T-helper 1 cell treated with Interleukin-12 subunit alpha and Interleukin-12 subunit beta and Interleukin-4 antibody, amounts not matched to agents 30 μg/mL and 1 μg/mL, for 36 hours (primary cell): ENCODE measurements around the gene MRPL23.

Source experiments
- H3K27ac Mint-ChIP-seq: one replicate; pipeline ENCODE4 v1.8.0; 2021; ENCODE audit warnings: mild to moderate bottlenecking, mixed read lengths
- H3K27me3 Mint-ChIP-seq: one replicate; pipeline ENCODE4 v1.8.0; 2021; ENCODE audit warnings: low read depth, mixed read lengths
- H3K36me3 Mint-ChIP-seq: one replicate; pipeline ENCODE4 v1.8.0; 2021; ENCODE audit warnings: low read depth, mixed read lengths
- H3K4me1 Mint-ChIP-seq: one replicate; pipeline ENCODE4 v1.8.0; 2021; ENCODE audit warnings: low read depth, mixed read lengths
- H3K4me3 Mint-ChIP-seq: one replicate; pipeline ENCODE4 v1.8.0; 2021; ENCODE audit warnings: mild to moderate bottlenecking, moderate library complexity, mixed read lengths
- H3K9me3 Mint-ChIP-seq: one replicate; pipeline ENCODE4 v1.8.0; 2021; ENCODE audit warnings: mixed read lengths

The MRPL23 gene

GRCh38 chr11:1927026-1927847 is 19.9 kb upstream of the MRPL23 start:
- Mint-ChIP-seq H3K9me3 (no peaks in the 10 kb centered on the region), H3K4me3 (no peak overlapping the region), H3K27me3 (peaks cover 4% of the 10 kb centered on the region), H3K27ac (no peak overlapping the region), H3K4me1 (peaks cover 1% of the 10 kb centered on the region), H3K36me3 (no peaks in the 10 kb centered on the region)

- Mint-ChIP-seq H3K9me3 (no peaks in the 10 kb centered on the region), H3K4me1 (no peaks in the 10 kb centered on the region), H3K4me3 (no peak overlapping the region), H3K36me3 (no peaks in the 10 kb centered on the region), H3K27ac (no peak overlapping the region), H3K27me3 (peaks cover 4% of the 10 kb centered on the region)
Observed at GRCh38 chr11:1927848-1928469, 19.2 kb upstream of the MRPL23 start.

GRCh38 chr11:1928470-1928890 is 18.7 kb upstream of the MRPL23 start:
- Mint-ChIP-seq H3K4me1 (no peaks in the 10 kb centered on the region), H3K27ac (no peak overlapping the region), H3K27me3 (peaks cover 4% of the 10 kb centered on the region), H3K36me3 (no peaks in the 10 kb centered on the region), H3K9me3 (no peaks in the 10 kb centered on the region), H3K4me3 (no peak overlapping the region)

GRCh38 chr11:1928891-1929541 is 18.1 kb upstream of the MRPL23 start:
- H3K36me3 Mint-ChIP-seq, result no peaks in the 10 kb centered on the region
- no peak overlapping the region for H3K4me3 Mint-ChIP-seq
- peaks cover 4% of the 10 kb centered on the region for H3K27me3 Mint-ChIP-seq
- H3K9me3 Mint-ChIP-seq, result no peaks in the 10 kb centered on the region
- H3K27ac Mint-ChIP-seq, result no peak overlapping the region
- no peaks in the 10 kb centered on the region for H3K4me1 Mint-ChIP-seq

DNA sequence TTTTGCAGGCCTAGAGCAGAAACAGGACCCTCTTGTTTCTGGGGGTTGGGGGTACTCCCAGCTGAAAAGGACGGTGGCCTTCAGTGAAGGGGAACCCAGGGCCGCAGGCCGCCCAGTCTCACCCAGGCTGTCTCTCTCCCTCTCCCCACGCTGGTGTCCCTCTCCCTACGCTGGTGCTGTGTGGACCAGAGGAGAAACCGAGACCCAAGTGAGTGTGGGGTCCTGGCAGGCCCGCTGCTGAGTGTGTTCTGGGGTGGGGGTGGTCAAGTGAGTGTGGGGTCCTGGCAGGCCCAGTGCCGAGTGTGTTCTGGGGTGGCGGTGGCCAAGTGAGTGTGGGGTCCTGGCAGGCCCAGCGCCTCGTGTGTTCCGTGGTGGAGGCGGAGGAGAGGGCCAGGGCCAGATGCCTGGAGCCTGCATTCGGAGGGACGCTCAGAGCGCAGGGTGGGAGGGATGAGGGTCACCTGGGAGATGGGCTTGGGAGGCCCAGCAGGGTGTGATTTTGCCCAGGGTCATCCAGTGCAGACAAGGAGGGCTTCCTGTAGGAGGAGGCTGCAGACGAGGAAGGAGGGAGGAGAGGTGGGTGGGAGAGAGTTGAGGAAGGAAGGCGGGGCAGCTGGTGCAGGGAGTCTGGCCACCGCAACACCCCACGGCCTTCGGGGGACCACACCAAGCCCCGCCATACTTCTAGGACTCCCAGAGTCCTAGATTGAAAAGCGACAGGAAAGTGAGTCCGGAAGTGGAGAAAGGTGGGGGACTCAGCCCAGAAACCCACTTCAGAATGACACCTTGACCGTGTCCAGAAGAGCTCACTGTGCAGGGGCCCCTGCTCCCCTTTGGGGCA is 17.3 kb upstream of the MRPL23 start:
- no peaks in the 10 kb centered on the region for H3K9me3 Mint-ChIP-seq
- H3K4me3 Mint-ChIP-seq, result no peak overlapping the region
- H3K36me3 Mint-ChIP-seq, result no peaks in the 10 kb centered on the region

GRCh38 chr11:1930462-1930830 is 16.7 kb upstream of the MRPL23 start:
- H3K27ac Mint-ChIP-seq, result no peak overlapping the region
- H3K4me3 Mint-ChIP-seq, result no peak overlapping the region
- H3K4me1 Mint-ChIP-seq, result no peaks in the 10 kb centered on the region
- H3K27me3 Mint-ChIP-seq, result peaks cover 4% of the 10 kb centered on the region
- no peaks in the 10 kb centered on the region for H3K9me3 Mint-ChIP-seq
- no peaks in the 10 kb centered on the region for H3K36me3 Mint-ChIP-seq

More for the DNA sequence above, 17.3 kb upstream of the MRPL23 start:
- Mint-ChIP-seq H3K4me1 (no peaks in the 10 kb centered on the region), H3K27ac (no peak overlapping the region), H3K27me3 (peaks cover 4% of the 10 kb centered on the region)

- H3K9me3 Mint-ChIP-seq, result no peaks in the 10 kb centered on the region
- H3K27ac Mint-ChIP-seq, result no peak overlapping the region
- H3K4me1 Mint-ChIP-seq, result no peaks in the 10 kb centered on the region
- H3K4me3 Mint-ChIP-seq, result no peak overlapping the region
- peaks cover 4% of the 10 kb centered on the region for H3K27me3 Mint-ChIP-seq
- H3K36me3 Mint-ChIP-seq, result no peaks in the 10 kb centered on the region
Observed at GRCh38 chr11:1931341-1932104, 15.6 kb upstream of the MRPL23 start.

GRCh38 chr11:1932105-1932480 is 15.0 kb upstream of the MRPL23 start:
- no peak overlapping the region for H3K27ac Mint-ChIP-seq
- H3K4me3 Mint-ChIP-seq, result no peak overlapping the region
- no peaks in the 10 kb centered on the region for H3K36me3 Mint-ChIP-seq
- peaks cover 4% of the 10 kb centered on the region for H3K27me3 Mint-ChIP-seq
- H3K9me3 Mint-ChIP-seq, result no peaks in the 10 kb centered on the region
- no peaks in the 10 kb centered on the region for H3K4me1 Mint-ChIP-seq

DNA sequence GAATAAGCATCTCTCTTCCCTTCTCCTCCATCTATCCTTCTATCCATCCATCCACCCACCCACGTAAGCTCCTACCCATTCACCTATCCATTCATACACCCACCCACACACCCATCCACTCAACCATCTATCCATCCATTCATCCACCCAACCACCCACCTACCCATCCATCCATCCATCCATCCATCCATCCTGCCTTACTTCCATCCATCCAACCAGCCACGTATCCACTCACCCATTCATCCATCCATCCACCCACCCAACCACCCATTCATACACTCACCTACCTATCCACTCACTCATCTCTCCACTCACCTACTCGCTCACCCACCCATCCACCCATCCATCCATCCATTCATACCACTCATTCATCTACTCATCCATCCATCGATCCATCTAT is 14.5 kb upstream of the MRPL23 start:
- H3K36me3 Mint-ChIP-seq, result no peaks in the 10 kb centered on the region
- H3K27me3 Mint-ChIP-seq, result peaks cover 4% of the 10 kb centered on the region
- no peaks in the 10 kb centered on the region for H3K4me1 Mint-ChIP-seq
- H3K9me3 Mint-ChIP-seq, result no peaks in the 10 kb centered on the region
- H3K4me3 Mint-ChIP-seq, result no peak overlapping the region
- no peak overlapping the region for H3K27ac Mint-ChIP-seq

GRCh38 chr11:1933416-1934334 is 13.5 kb upstream of the MRPL23 start:
- Mint-ChIP-seq H3K27ac (no peak overlapping the region), H3K9me3 (no peaks in the 10 kb centered on the region), H3K4me1 (no peaks in the 10 kb centered on the region), H3K27me3 (peaks cover 4% of the 10 kb centered on the region), H3K36me3 (no peaks in the 10 kb centered on the region), H3K4me3 (no peak overlapping the region)

DNA sequence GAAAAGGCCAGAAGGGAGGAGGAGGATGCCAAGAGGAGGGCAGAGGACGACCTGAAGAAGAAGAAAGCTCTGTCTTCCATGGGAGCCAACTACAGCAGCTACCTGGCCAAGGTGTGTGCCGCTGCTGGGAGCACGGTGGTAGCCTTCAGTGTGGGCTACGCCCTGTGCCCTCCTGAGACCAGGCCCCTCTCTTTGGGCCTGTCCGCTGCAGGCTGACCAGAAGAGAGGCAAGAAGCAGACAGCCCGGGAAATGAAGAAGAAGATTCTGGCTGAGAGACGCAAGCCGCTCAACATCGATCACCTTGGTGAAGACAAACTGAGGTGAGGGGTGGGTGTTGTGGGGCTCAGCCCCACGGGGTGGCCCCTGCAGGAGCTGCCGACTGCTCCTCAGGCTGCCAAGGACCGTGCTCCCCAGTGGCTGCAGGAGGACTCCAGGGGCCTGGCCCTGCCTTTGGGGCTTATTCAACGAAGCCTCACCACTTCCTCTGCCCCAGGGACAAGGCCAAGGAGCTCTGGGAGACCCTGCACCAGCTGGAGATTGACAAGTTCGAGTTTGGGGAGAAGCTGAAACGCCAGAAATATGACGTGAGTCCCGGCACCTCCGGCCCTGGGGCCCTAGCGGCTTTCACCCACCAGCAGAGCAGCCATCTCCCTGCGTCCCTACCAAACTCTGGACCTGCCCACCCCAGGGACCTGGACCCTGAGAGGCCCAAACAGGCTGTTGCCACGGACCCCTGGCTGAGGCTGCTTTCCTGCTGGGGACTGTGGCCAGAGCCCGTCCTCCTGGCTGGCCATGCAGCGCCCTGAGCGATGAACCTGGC is 12.6 kb upstream of the MRPL23 start:
- Mint-ChIP-seq H3K27ac (no peak overlapping the region), H3K27me3 (peaks cover 4% of the 10 kb centered on the region), H3K9me3 (no peaks in the 10 kb centered on the region), H3K4me3 (no peak overlapping the region), H3K4me1 (peaks cover 3% of the 10 kb centered on the region), H3K36me3 (no peaks in the 10 kb centered on the region)

- Mint-ChIP-seq H3K27ac (no peak overlapping the region), H3K4me3 (no peak overlapping the region), H3K9me3 (no peaks in the 10 kb centered on the region), H3K4me1 (peaks cover 4% of the 10 kb centered on the region), H3K27me3 (peaks cover 4% of the 10 kb centered on the region), H3K36me3 (no peaks in the 10 kb centered on the region)
Observed at GRCh38 chr11:1935156-1936071, 11.7 kb upstream of the MRPL23 start.
